NCI-H1105 (cell line): ENCODE measurements around the gene TEDC1.

Source experiments
- DNase-seq: peaks from one replicate; lab custom pipeline; 2025; lab: John Stamatoyannopoulos, UW

TEDC1 gene

DNA sequence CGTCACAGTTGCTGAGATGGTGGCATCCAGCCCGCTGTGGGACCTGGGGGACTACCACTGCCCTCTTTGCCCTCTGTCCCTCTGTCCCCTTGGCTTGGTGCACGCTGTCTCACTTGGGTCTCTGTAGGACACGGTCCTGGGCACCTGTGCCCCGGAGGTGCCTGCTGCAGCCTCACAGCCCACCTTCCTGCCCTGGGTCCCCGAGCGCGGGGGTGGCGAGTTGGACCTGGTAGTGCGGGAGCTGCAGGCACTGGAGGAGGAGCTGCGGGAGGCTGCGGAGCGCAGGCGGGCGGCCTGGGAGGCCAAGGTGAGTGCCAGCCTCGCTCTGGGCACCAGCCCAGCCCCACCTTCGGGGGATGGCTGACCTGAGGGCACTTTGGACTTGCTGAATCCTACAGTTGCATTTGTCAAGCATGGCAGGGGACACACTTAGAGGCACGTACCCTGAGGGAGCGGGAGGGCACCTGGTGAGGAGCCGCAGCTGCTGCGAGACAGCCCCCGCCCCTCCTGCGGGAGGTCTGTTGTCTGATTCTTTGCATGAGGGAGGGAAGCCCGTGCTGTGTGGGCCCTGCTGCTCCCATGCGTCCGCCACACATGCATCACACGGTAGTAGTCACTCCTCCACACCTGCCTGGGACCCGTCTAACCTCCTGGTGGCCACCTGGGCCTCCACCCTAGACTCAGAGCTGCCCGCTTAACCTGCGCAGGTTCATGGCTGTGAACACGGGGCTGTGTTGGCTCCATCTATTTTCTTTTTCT, 6.8 kb downstream of the TEDC1 start:
- DNase-seq, result no peak

DNA sequence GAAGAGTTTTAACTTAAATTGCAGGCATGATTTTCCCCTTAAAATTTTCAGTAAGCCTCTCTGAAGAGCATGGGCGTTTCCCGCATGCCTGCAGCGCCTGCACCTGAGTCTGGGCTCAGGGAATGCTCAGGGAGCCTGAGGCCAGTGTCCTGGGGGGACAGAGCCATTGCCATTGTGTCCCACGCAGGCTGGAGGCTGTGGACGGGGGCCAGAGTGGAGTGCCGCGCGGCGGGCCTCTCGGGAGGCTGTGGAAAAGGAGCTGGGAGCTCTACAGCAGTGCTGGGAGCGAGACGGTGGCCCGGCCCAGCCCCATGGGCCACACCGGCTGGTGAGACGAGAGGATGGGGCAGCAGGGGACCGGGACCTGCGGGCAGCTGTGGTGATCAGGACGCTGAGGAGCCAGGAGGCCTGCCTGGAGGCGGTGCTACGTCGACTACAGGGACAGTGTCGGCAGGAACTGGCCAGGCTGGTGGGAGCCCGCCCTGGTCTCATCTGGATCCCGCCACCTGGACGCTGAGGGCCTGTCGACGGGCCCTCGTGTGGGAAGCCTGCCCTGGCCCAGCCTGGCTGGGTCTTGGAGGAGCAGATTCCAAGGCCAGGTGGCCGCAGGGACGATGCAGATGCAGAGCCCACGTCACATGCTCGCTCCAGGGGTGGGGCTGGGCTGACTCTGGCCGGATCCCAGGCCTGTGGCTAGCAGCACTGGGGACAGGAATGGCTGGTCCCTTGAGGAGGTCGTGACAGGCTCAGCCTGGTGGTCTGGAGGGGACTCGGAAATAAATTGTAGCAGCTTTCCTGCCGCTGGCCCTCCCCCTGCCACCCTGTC, 7.6 kb downstream of the TEDC1 start:
- no peak for DNase-seq

DNA sequence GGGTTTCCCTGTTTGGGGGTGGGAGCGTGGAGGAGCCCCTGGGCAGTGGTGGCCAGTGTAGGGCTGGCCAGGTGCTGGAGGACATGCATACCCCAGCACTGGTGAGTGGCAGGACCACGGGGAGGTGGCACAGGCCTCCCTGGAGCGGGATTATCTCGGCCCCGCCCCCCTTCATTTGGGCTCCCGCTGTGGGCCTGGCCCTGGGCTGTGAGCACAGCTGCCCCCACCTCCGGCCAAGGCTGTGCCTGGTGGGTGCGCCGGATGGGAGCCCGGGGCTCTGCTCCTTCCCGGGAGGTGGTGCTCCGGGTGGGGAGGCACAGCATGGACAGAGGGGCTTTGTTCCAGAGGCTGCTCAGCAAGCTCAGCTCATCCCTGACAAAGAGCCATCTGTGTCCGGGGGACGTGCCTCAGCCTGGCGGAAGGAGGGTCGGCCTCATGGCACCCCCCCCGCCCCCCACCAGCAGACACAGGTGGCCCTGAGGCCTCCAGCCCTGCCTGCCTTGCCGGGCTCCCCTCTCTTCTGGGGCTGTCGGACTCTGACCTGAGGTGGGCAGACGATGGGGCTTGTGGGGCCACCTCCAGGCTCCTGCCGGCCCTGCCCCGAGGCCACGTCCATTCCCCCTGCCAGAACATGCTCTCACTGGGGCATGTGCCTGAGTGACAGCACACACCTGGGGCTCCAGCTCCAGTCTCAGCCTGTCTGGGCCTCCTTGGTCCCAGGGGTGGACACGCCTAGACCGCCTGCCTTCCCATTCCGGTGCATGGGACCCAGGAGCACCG, 8.4 kb downstream of the TEDC1 start:
- DNase-seq, result no peak

DNA sequence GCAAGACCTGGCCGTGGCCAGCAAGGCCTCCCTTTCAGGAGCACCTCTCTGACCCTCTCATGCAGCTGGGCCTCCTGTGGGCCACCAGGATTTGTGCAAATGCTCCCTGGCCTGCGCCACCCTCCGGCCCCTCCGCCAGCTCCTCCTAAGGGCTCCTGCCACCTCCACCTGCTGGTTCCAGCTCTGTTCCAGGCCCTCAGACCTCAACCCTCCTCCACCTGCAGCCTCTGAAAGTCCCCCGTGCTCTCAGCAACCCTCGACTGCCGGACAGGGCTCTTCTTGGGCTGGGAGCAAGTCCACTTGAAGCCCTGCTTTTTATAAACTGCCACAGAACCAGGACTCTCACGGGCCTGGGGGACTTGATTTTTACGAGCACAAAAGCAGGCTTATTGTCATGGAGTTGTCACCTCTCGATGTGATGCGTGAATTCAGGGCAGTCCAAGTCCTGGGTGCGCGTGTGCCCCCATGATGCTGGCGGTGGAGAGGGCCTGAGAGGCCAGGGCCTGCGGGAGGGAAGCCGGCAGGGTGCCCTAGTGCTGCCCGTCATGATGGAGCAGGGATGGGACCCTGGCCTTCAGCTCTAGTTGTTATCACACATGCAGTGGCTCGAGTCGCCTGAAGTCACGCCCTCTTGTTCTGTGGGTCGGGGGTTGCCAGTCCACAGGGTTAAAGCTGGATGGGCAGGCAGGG, 9.1 kb downstream of the TEDC1 start:
- no peak for DNase-seq

GRCh38 chr14:105500726-105501101, 9.7 kb downstream of the TEDC1 start:
- no peak for DNase-seq

GRCh38 chr14:105501504-105502291, 10.7 kb downstream of the TEDC1 start:
- DNase-seq, result no peak

- DNase-seq, result no peak
These were observed 11.6 kb downstream of the TEDC1 start for GRCh38 chr14:105502446-105503295.

DNA sequence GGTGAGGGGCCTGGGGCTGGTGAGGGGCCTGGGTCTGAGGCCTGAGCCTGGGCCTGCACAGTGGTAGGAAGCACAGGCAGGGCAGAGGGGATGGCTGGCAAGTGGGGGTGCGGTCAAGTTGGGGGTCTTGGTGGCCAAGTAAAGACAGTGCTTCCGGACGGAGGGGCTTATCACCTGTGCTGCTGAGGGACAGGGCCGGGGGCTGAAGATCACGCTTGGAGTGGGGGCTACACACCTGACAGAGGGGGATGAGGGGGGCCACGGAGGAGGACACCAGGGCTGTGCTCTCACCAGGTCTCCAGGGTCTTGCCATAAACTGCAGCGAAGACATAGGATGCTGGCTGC, 12.2 kb downstream of the TEDC1 start:
- no peak for DNase-seq

- DNase-seq, result no peak
These were observed 13.1 kb downstream of the TEDC1 start for GRCh38 chr14:105503935-105504692.

GRCh38 chr14:105505101-105505500, 14.1 kb downstream of the TEDC1 start:
- no peak for DNase-seq

DNA sequence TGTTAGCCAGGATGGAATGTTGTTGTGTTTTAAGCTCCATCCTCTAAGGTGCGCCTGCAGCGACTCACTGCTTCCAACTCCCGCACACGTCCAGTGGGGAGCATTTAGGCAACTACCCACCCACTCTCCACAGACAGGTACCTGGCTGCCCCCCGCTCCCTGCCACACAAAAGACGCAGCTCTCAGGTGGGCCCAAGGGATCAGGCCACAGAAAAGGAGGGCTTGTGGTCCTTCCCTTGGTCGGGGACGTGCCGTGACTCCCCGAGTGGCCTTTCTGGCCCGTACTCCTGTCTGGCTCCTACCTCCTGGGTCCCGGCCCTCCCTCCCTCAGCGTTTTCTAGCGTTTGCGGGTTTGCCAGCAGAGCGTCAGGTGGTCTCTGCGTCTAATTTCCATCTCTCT, 16.2 kb downstream of the TEDC1 start:
- no peak for DNase-seq

DNA sequence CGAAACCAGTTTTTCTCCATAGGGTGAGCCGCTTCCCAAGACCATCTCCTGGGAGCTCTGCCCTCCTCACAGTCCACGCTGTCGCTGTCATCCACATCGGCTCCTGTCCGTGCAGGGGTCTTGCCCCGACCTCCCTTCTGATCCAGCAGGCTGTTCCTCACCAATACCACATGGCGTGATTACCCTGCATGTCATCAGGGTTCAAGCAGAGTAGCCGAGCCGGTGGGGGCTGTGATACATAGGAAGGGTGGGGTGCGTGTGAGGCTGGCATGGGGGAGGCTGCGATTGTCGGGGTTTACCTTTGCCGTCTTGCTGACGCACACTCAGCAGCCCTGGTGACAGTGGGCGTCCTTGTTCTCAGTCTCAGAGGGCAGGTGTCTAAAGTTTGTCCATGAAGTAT, 17.0 kb downstream of the TEDC1 start:
- DNase-seq, result no peak

GRCh38 chr14:105508601-105509000, 17.6 kb downstream of the TEDC1 start:
- no peak for DNase-seq

GRCh38 chr14:105517096-105517495, 26.1 kb downstream of the TEDC1 start:
- no peak for DNase-seq

DNA sequence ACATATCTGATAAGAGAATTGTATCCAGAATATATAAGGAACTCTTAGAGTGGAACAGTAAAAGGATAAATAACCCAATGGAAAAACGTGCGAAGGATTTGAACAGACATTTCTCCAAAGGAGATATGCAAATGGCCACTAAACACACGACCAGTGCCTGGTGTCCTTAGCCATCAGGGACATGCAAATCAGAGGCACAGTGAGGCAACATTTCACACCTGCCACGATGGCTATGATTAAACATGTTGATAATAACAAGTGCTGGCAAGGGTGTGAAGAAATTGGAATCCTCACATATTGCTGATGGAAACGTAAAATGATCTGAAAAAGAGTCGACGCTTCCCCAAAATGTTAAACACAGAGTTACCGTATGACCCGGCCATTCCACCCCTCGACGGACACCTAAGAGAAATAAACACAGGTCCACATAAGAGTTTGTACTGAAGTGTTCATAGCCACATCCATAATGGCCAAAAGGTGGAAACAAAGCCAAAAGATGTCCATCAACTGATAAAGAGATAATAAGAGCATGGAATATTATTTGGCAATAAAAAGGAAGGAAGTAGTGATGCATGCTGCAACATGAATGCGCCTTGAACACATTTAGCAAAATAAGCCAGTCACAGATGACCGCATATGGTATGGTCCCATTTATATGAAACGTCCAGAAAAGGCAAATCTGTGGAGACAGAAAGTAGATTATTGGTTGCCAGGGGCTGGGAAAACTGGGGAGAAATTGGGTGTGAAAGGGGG, 29.1 kb downstream of the TEDC1 start:
- DNase-seq, result no peak

DNA sequence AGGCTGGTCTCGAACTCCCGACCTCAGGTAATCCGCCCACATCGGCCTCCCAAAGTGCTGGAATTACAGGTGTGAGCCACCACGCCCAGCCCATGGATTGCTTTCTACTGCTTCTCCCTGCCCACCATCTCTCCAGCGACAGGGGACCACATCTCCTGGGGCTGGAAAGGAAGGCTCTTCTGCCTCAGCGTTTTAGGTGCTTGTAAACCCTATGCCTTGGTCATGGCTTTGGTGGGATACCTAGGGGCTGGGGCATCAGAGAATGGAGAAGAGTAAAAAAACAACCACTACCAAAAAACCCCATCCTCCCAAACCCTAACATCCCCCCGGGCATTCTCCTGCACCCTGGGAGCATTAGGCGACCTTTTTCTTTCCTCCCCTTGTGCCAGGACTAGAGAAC, 34.3 kb downstream of the TEDC1 start:
- DNase-seq, result no peak

- DNase-seq, result peak; percentile 16
These were observed 35.1 kb downstream of the TEDC1 start, which contains the start of gene TMEM121 for GRCh38 chr14:105525861-105526775. Gene TMEM121 (plus strand): TSS chr14:105526583. CDS start chr14:105528835, 2,252 bp downstream.
